ENCODE measurements around the gene KRT75.

GRCh38 chr12:52389313-52390207 lies 44.6 kb downstream of the KRT75 start:
- no peak for TF ChIP-seq GABPA (IDR thresholded peaks at IDR 0.05; ENCODE audit: low read depth, low read length)
- TF ChIP-seq GABPA (CRISPR knock-in tag; IDR thresholded peaks at IDR 0.05; ENCODE audit: low read depth) = no peak
- TF ChIP-seq RNF219 (CRISPR knock-in tag; IDR thresholded peaks at IDR 0.05) = no peak
- TF ChIP-seq SSRP1 (CRISPR knock-in tag; IDR thresholded peaks at IDR 0.05) = no peak
- TF ChIP-seq NFE2 (CRISPR knock-in tag; IDR thresholded peaks at IDR 0.05) = no peak
